IPS DF 4.7 (cell line): ENCODE measurements around the gene CADPS.

Experiments
- DNase-seq: peaks from one replicate; pipeline ENCODE4 v3.0.0-alpha.2; 2013; ENCODE audit warnings: low spot score; ENCODE audit errors: extremely low read depth

CADPS gene

DNA sequence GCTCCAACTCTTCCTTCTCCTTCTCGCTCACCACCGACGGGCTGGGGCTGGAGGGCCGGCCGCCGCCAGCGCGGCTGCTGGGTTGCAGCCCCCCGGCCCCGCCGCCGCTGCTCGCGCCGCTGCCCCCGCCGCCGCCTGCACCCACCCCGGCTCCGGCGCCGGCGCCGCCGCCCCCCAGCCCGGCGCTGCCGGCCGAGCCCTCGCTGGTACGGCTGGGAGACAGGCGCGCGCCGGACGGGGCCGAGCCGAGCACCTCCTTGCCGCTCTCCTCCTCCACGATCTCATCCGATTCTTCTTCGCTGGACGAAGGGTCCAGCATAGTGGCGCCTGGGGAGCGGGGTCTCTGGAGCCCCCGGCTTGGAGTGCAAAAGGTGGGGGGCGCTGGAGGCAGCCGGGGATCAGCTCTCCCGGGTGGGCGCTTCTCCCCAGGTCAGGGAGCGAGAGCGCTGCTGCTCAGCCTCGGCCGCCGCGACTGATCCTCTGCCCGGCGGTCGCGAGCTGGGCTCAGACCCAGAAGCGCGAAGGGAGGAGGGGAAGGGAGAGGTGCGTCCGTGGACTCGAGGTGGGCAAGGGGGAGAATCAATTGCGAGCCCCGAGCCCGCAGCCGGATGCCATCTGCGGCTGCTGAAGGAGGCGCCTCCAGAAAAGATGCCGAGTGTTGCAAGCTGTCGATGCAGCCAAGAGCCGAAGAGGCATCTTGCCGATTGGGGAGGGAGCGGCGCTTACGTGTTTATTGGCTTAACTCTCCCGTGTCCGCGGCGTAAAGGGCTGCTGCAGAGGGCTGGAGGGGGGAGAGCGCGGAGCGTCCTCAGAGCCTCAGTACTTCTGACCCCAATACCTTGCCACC is at the start of gene CADPS:
Gene CADPS, minus strand, starts transcription at position 706 of the 847 bp plus-strand sequence. Its CDS starts 387 bp downstream, at position 319.
- no peak for DNase-seq

DNA sequence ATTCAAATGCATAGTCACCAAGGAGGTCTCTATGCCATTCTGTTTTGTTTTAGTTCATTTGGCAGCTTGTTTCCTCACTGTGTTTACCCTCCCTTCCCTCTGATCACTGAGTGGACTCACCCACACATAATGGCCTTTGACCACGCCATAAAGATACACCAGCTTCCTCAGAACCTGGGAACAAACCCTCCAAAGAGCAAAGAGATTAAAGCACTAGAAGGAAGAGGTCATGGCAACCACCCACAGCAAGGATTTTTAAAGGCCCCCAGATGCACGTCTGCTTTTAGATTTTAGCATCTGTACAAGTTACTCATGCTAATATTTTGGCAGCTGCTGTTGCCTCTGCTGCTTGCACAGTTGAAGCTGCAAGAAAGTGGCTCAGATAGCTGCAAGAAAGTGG is 47.9 kb upstream of the CADPS start:
- no peak for DNase-seq

DNA sequence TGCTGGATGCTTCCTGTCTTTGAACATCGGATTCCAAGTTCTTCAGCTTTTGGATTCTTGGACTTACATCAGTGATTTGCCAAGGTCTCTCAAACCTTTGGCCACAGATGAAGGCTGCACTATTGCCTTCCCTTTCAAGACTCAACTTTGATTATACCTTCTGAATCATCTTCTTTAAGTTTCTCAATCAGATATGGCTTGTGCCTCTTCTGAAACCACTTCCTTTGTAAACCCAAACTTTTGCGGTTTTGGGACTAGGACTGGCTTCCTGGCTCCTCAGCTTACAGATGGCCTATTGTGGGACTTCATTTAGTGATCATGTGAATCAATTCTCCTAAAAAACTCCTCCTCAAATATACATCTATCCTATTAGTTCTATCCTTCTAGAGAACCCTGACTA is 47.1 kb upstream of the CADPS start:
- DNase-seq = no peak

DNA sequence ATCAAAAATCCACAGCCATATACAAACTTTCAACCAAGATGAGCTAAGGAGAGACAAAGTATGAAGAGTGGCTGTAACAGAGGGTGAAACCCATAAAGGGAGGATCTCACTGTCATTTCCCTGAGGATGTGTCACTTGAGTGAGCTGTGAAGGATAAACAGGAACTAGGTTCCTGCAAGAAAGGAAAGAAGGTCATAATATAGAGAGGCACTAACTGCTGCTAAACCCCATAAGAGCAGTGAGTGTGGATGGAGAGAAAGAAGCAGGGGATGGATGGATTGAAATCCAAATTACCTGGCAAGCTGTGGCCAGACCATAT is 45.2 kb upstream of the CADPS start:
- no peak for DNase-seq

DNA sequence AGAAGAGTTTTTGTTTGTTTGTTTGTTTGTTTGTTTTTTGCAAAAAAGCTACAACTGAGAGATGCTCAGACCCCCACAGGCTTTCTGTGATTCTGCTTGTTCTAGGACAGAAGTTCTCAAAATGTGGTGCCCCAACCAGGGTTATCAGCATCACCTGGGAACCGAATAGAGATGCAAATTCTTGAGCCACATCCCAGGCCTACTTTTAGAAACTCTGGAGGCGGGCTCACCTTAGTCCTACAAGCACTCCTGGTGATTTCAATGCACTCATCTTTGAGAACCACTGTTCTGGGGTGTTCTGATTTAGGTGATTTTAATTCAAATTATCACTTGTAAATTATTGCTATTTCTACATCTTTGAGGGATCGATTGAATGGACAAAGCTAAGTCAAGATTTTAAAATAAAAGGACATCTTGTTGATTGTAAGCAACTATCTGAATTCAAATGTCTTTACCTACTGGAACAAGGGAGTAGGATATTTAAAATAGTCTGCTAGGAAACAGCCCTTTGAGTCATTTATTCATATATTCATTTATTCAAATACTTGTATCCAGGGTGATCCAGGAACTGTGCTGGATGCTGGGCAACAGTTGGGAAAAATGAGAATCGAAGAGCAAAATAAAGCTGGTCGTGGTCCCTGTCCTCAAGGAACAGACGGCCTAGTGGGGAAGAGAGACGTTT is 44.7 kb upstream of the CADPS start:
- no peak for DNase-seq

DNA sequence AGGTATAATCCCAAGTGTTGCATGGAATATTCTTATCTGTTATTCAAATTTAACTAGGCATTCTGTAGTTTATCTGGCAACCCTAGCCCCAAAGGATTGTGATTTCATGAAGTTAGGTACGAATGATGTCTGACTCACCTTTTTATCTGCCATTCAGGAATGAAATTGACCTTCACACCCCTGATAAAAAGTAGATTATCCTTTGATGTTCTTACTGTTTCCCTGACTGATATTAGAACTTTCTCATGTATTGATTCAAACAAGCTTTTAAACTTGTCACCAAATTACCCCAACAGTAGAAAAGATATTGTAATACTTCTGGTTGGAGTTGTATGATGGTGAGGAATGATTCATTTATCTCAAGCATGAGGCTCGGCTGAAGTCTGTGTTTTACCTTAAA is 43.6 kb upstream of the CADPS start:
- DNase-seq = no peak

DNA sequence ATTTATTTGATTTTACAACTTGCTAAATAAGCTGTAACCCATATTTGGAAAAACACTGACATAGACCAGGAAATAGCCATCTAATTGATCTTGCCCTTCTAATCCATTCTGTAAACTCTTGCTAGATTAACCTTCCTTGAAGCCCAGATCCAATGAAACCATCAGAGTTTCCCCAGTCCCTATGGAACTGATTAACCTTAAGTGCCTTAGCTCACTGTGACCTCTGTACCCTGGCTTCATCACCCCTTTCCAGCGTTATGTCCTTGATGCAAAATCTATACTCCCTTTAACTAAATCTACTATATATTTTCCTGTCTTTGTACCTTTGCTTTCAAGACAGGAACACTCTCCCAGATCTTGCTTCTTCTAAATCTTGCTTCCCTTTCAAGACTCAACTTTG is 42.9 kb upstream of the CADPS start:
- no peak for DNase-seq

DNA sequence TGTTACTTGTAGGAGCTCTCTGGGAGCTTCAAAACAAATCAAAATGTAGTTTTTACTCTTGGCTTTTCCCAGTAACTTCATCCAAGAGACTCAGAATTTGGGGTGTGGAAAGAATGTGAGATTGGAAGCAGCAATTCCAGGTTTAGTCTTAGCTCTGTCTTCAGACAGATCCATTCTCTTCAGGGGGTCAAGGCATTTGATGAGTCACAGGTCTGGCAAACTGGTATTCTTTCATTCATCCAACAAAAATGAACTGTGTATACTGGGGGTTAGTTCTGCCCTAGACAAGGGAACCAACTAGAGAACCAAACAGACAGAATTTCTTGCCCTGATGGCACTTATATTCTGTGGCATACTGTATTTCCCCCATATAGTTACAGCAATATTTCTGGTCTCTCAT is 36.3 kb upstream of the CADPS start:
- DNase-seq = no peak

DNA sequence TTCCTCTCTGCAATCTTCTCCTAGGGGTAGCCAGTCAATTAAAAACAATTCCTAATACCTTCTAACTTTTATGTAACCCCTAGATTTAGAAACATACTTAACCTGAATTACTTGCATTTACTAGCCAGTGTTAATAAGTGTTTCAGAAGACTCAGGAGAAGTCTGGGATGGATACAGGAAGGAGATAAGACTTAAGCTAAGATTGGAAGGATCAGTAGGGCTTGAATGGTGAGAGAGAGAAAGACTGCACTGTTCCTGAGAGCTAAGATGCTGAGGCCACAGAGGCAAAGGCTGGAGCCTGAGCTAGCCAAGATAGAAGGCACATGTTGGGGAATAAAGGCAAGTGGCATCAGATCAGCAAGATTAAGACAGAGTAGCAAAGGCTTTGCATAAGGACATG is 30.1 kb upstream of the CADPS start:
- no peak for DNase-seq

DNA sequence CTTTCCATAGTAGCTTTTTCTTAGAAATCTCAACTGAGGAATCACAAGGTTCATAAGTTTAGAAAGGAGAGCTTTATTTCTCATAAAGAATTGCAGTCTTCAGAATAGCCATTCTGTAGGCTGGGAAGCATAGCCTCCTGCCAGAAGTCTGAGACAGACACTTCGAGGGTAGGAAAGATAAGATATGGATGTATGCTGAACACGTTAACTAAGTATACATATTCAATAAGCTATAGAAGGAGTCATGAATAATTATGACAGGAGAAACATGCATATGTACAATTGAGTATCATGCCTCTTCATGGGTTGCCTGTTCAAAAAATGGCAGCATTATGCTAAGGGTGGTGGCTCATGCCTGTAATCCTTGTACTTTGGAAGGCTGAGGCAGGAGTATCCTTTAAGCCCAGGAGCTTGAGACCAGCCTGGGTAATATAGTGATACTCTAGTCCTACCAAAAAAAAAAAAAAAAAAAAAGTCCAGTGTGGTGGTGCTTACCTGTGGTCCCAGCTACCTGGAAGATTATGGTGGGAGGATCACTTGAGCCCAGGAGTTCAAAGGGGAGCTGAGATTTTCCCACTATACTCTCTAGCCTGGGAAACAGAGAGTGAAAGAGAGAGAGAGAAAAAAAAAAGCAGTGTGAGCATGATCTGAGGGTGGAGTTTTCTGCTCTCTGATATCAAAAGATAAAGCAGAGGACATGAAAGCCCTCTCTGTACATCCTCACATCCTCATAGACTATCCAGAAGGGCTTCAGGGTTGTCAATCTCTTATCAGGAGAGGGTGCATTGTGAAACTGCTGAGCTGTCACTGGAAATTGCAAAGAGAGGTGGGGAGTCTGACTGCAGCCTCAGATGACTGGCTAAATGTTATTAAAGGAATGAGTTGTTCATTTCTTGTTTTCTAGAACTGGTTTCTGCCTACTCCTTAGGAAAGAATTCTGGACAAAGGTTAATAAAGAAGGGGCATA is 23.6 kb upstream of the CADPS start:
- no peak for DNase-seq

DNA sequence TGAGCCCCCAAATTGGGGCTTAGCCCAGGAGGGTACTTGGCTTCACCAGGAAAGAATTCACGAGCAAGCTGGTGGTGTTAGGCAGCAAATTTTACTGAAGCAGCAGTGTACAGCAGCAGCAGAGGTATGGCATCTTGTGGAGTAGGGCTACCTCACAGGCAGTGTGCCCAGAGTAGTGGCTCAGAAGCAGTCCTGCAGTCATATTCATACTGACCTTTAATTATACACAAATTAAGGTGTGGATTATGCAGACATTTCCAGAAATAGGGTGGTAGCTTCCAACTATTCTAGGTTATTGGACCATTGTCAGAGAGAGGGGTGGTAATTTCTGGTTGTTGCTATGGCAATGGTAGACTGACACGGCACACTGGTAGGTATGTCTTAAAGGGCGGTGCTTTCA is 20.7 kb upstream of the CADPS start:
- DNase-seq = no peak

DNA sequence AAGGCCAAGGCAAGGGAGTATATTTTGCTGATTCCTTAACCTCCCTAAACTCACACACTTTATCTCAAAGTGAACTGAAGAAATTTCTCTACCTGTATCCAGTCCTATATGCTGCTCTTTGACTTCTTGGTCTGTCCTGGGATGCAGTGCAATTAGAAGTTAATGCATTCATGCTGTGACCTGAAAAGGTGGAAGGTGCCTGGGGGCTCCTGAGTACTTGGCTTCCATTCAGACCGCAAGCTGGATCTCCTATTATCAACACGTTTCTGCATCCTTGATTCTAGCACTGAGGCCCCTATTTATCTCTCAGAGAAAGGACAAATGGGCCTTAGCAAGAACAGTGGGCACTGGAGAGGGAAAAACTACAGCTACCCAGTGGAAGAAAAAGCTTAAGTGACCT is 17.7 kb upstream of the CADPS start:
- DNase-seq = no peak

DNA sequence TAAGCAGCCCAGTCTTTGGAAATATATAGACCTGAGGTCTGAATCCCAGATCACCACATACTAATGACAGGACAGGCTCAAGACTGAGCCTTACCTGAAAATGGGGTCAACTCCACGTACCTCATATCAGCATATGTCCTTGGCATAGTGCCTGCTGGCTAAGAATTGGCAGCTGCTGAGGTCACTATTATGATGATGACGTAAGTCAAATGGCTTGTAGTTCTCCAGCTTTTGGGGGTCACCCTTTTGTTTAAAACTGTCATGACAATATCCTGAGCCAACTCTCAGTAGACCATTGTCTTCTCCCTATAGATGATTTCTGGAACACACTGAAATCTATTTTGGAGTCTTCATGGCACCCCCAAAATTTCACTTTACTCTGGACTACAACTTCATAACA is 16.8 kb upstream of the CADPS start:
- no peak for DNase-seq

DNA sequence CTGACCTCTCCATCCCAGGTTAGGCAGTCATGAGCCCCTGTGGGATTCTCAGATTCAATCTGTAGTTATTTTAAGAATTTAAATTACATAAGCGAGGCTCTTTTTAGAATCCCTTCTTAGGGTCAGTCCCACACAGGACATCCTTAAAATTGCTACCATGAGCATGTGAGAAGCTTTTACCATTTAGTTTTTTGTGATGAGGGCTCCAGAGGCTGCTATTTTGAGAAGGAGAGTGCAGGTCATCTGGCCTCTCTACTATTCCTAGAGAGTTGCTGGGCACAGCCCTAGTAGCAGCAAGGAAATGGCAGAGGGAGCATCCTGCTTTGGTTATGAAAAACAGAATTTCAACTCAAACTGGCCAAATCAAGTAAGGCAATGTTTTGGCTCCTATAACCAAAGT is 13.6 kb upstream of the CADPS start:
- no peak for DNase-seq

DNA sequence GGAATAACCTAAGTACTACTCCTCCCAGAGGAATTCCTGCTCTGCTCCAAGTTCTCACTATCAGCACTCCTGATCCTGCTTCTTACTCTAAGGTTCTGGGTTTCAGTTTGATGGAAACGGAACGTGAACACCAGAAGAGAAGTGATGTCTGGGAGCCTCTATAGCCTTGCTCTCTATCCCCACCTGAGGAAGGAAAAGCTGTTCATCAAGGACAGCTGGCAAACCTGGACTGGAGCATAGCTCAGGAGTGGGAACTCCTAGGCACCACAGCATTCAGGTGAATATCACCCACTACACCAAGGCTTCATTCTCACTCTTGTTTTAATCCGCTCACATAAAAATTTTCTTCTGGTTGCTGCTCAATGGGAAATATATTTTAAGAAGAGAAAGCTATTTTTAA is 13.0 kb upstream of the CADPS start:
- peak; percentile 49 for DNase-seq

DNA sequence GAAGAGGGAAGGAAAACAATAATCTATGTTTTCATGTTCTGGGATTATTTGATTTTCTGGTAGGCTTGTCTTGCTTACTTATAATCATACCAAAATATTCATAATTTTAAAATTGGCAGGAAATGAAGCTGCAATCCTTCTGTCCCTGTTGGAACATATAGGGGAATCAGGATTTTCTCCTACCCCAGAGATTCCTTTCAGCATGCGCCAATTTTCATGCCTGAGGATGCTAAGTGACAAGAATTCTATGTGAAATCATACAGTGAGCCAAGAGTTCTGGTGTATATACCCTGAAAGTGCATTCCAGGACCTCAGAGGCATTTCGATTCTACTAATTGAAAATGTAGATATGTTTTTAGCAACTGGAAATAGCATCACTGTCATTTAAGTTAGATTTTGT is 9.9 kb upstream of the CADPS start:
- no peak for DNase-seq

DNA sequence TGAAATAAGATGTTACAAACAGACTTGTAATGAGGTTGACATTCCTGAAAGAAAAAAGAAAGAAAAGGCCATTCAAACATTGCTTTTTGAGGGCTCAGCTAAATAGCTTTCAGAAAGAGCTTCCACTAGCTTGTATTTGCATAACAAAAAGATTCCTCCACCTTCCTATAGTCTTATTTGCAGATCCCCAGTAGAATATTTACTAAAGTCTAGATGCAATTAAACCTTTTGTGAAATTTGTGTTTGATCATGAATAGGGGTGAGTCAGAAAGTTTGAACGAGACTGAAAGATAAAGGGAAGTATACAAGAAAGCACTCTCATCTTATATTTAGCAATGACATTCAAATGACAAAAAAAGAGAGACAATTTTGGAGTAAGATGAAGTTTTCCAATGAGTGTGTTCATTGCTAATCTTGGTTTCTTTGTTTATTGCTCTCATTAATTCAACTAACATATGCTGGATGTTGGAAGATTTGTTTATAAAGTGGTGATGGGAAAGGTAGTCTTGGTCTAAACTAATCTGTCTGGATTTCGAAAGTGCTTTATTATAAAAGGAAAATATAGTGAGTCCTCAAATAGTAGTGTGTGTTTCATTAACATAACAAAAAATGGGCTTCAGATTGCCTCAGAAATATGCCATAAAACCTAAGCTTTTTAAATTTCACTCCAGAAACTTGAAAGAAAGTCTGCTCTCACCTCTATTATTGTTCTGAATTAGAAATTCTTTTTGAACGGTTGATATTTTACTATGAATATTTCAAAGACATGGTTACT is 9.1 kb upstream of the CADPS start:
- peak; percentile 46 for DNase-seq

DNA sequence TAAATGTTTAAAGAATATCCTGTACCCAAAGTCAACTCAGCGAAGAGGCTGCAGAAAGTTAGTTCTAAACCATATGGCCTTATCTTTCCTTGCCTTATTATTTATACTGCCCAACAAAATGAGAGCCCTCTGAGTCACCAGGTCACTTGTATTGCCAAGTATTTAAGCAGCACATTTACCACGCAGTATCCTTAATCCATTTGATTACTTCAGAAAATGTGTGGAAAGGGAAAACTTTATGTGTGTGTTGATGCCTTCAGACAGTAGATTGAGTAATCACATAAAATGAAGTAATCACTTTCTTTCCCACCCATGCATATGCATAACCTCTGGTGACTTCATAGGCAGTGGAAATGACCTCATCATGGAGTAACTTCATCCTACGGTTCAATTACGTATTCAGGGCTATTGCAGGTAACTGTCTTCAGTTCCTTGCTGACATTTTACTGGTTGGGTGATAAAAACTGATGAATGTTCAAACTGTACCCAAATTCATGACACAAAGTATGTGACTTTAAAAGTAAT is 7.5 kb upstream of the CADPS start:
- DNase-seq = no peak

DNA sequence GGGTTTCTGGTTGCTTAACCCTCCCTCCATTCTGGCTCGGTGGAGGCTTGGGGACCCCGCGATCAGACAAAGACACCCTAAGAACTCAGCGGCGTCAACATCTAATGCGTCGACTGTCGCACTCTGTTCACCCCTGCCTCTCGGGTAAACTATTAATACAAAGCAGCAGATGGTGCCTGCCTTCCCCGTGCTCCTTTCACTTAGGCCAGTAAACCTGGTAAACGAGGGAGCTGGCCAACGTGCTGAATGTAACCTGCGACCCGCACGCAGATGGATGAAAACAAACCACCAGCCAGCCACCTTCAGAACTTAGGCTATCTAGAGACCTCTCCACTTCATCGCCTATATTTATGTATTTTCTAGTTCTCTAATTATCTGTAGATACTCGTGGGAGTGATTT is 848 bp upstream of the CADPS start:
- peak; percentile 62 for DNase-seq

DNA sequence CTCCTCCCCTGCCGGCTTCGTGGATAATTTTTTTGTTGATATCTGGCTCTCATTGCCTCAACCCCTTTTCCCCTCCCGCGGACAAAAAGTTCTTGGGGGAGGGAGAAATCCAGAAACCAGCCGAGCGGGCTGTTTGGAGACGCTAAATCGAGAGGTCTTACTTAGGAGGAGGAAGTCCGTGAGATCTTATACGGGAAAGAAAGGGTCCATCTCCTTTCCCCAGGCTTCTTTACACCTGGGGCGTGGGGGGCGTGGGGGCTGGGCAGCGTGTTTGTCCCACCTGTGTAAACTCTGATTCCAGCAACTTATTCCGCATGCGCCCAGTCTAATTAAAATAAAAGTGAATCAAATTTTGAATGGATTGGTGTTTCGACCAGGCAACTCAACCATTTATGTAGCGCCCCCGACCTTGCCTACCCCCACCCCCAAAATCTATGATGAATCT is 364 bp upstream of the CADPS start:
- DNase-seq = no peak
